Measurements from ENCODE around the gene CFAP251.
A peak's percentile ranks its signal among the peaks of the same experiment; 100 is the strongest.

CFAP251 gene

DNA sequence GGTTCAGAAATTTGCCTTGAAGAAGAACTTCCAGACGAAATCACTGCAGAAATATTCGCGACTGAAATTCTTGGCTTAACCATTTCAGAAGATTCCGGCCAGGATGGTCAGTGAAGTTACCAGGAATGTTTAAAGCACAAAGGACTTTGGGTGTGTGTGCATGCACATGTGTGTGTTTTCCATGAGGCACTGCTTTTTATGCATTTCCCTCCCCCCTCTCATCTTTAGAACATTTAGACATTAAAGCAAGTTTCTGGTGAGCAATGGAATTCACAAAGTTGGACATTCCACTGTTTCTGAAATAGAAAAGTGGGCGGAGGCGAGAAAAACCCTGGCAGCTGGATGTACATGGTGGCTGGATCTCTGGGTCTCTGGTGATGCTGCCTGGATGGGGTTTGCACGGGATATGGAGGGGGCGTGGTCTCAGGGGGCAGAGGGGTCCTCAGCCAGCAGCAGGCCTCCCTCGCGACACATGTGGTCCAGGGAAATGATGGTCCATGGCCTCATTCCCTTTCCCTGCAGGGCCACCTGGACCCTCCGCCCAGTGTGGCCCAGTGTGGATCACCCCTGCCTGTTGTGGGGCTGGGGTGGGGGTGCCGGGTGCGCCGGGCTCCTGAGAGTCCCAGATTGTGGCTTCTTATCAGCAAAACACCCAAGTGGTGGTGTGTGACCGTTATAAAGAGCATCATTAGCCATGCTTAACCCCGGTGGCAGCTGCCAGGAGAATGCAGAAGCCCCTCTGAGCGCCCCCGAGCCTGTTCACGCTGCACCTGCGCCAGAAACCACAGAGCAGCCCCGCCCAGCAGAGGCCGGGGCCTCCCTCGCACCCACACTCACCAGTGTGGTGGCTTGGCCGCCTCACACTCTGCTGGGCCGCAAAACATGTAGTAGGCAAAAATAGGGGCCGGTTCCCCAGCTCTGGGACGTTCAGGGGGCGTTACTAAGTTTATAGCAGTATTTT lies 85.5 kb downstream of the CFAP251 start:
- no peaks in the 10 kb centered on the region for H3K36me3 ChIP-seq (ENCODE audit: control insufficient read depth, insufficient read depth, low read length)
- no peak for DNase-seq
- H3K27me3 ChIP-seq (replicated peaks; ENCODE audit: control insufficient read depth, insufficient read depth, low read length, poor library complexity, severe bottlenecking), result no peaks in the 10 kb centered on the region
- H3K4me3 ChIP-seq (ENCODE audit: insufficient read depth, low read depth, low read length, poor library complexity, severe bottlenecking), result no peak overlapping the region
- H3K27ac ChIP-seq (ENCODE audit: insufficient read depth, low read length, poor library complexity, severe bottlenecking), result no peak overlapping the region
- no peaks in the 10 kb centered on the region for H3K9me3 ChIP-seq (ENCODE audit: control insufficient read depth, low read length)
- peaks cover 22% of the 10 kb centered on the region for H3K4me1 ChIP-seq (ENCODE audit: control insufficient read depth, insufficient read depth, low read length, poor library complexity, severe bottlenecking)

DNA sequence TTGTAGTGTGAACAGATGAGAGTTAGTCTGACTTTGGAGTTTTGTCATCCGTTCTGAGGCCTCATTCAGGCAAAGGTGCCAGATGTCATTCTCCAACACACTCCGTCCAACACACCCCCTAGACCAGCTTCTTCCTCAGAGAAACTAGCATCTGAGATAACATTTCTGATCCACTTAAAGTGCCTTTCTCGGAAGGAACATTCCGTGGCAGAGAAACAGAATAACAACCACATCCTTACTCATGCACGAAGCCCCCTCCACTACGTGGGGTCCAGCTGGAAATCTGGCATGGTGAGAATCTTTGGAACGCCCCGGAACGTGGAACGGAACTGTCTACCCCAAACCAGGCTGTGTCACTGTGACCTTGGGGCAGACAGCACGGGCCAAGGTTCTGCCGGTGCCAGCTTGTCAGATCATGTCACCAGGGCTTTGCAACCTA lies 86.3 kb downstream of the CFAP251 start:
- H3K4me3 ChIP-seq (ENCODE audit: insufficient read depth, low read depth, low read length, poor library complexity, severe bottlenecking), result no peak overlapping the region
- DNase-seq, result no peak
- H3K4me1 ChIP-seq (ENCODE audit: control insufficient read depth, insufficient read depth, low read length, poor library complexity, severe bottlenecking), result peaks cover 22% of the 10 kb centered on the region
- H3K27ac ChIP-seq (ENCODE audit: insufficient read depth, low read length, poor library complexity, severe bottlenecking), result no peak overlapping the region
- H3K36me3 ChIP-seq (ENCODE audit: control insufficient read depth, insufficient read depth, low read length), result no peaks in the 10 kb centered on the region
- H3K27me3 ChIP-seq (replicated peaks; ENCODE audit: control insufficient read depth, insufficient read depth, low read length, poor library complexity, severe bottlenecking), result no peaks in the 10 kb centered on the region
- H3K9me3 ChIP-seq (ENCODE audit: control insufficient read depth, low read length), result no peaks in the 10 kb centered on the region

DNA sequence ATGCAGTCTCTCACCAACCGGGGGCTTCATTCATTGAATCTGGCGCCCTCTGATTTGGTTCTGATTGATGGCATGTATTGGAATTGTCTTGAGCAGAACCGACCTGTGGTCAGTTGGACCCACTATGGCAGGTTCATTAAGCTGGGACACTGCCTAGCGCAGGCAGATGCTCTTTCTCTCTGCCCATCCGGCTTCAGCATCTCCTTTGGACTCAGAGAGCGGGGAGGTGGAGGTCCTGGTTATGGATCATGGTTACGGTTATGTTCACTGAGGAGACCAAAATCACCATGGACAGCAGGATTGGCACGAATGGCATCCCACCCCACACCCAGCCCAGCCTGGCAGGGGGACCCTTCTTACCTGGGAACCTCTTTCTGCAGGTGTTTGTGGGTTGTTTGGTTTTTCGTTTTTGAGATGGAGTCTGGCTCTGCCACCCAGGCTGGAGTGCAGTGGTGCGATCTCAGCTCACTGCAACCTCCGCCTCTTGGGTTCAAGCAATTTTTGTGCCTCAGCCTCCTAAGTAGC lies 86.9 kb downstream of the CFAP251 start:
- no peak for DNase-seq
- Histone ChIP-seq H3K4me1 (ENCODE audit: control insufficient read depth, insufficient read depth, low read length, poor library complexity, severe bottlenecking) (peaks cover 22% of the 10 kb centered on the region), H3K27me3 (replicated peaks; ENCODE audit: control insufficient read depth, insufficient read depth, low read length, poor library complexity, severe bottlenecking) (no peaks in the 10 kb centered on the region), H3K36me3 (ENCODE audit: control insufficient read depth, insufficient read depth, low read length) (no peaks in the 10 kb centered on the region), H3K4me3 (ENCODE audit: insufficient read depth, low read depth, low read length, poor library complexity, severe bottlenecking) (no peak overlapping the region), H3K9me3 (ENCODE audit: control insufficient read depth, low read length) (no peaks in the 10 kb centered on the region), H3K27ac (ENCODE audit: insufficient read depth, low read length, poor library complexity, severe bottlenecking) (no peak overlapping the region)

DNA sequence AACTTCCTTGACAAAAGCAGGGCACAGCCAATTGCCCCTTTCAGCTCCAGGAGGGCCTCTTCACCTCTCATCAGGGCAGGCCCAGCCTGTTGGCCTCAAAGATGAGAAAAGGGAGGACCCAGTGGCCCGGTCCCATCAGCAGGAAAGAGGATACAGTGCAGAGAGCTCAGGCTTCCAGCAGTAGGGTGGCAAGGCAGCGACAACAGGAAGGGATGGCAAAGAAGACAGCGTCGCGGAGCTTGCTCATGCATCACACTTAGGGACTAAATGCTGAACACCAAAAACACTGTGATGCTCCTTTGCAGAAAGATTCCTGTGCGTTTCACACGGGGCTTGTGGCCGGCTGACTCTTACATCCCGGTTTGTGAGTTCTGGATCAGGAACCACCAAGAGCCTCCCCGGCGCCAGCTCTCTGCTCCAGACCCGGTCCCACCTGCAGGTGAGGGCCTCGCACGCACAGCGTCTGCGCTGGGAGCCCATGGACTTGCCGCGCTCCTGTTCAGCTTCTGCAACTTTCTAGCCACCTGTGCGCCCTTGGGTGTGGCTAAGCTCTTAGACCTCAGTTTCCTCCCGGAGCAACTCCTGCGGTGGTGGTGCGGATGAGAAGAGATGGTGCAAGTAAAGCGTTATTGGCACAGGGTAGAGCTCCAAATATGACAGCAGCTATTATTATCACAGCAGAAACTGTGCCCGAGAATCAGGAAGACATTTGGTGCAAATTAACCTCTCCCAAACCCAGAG lies 88.0 kb downstream of the CFAP251 start:
- Histone ChIP-seq H3K27ac (ENCODE audit: insufficient read depth, low read length, poor library complexity, severe bottlenecking) (no peak overlapping the region), H3K4me3 (ENCODE audit: insufficient read depth, low read depth, low read length, poor library complexity, severe bottlenecking) (peak overlapping the region; percentile 16), H3K4me1 (ENCODE audit: control insufficient read depth, insufficient read depth, low read length, poor library complexity, severe bottlenecking) (peaks cover 22% of the 10 kb centered on the region), H3K36me3 (ENCODE audit: control insufficient read depth, insufficient read depth, low read length) (no peaks in the 10 kb centered on the region), H3K27me3 (replicated peaks; ENCODE audit: control insufficient read depth, insufficient read depth, low read length, poor library complexity, severe bottlenecking) (no peaks in the 10 kb centered on the region), H3K9me3 (ENCODE audit: control insufficient read depth, low read length) (no peaks in the 10 kb centered on the region)
- DNase-seq, result no peak

GRCh38 chr12:122009741-122010140 lies 91.3 kb downstream of the CFAP251 start:
- Histone ChIP-seq H3K9me3 (ENCODE audit: control insufficient read depth, low read length) (no peaks in the 10 kb centered on the region), H3K4me1 (ENCODE audit: control insufficient read depth, insufficient read depth, low read length, poor library complexity, severe bottlenecking) (peaks cover 13% of the 10 kb centered on the region), H3K27ac (ENCODE audit: insufficient read depth, low read length, poor library complexity, severe bottlenecking) (no peak overlapping the region), H3K27me3 (replicated peaks; ENCODE audit: control insufficient read depth, insufficient read depth, low read length, poor library complexity, severe bottlenecking) (no peaks in the 10 kb centered on the region), H3K4me3 (ENCODE audit: insufficient read depth, low read depth, low read length, poor library complexity, severe bottlenecking) (no peak overlapping the region), H3K36me3 (ENCODE audit: control insufficient read depth, insufficient read depth, low read length) (no peaks in the 10 kb centered on the region)
- no peak for DNase-seq

DNA sequence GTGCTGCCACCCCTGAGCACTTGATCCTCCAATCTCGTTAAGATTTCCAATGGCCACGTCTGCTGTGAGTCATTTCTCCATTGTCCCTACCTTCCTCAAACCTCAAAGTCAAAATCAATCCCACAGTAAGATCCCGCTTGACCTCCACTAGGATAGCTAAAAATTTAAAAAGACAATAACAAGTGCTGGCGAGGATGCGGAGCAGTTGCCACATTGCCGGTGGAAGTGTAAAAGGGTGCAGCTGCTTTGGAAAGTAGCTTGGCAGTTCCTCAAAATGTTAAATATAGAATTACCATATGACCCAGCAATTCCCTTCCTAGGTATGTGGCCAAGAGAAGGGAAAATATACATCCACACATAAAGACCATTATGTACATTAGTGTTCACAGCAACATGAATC lies 93.8 kb downstream of the CFAP251 start:
- no peaks in the 10 kb centered on the region for H3K27me3 ChIP-seq (replicated peaks; ENCODE audit: control insufficient read depth, insufficient read depth, low read length, poor library complexity, severe bottlenecking)
- no peaks in the 10 kb centered on the region for H3K9me3 ChIP-seq (ENCODE audit: control insufficient read depth, low read length)
- no peak overlapping the region for H3K4me3 ChIP-seq (ENCODE audit: insufficient read depth, low read depth, low read length, poor library complexity, severe bottlenecking)
- H3K36me3 ChIP-seq (ENCODE audit: control insufficient read depth, insufficient read depth, low read length), result no peaks in the 10 kb centered on the region
- H3K27ac ChIP-seq (ENCODE audit: insufficient read depth, low read length, poor library complexity, severe bottlenecking), result no peak overlapping the region
- DNase-seq, result no peak
- no peaks in the 10 kb centered on the region for H3K4me1 ChIP-seq (ENCODE audit: control insufficient read depth, insufficient read depth, low read length, poor library complexity, severe bottlenecking)

- H3K36me3 ChIP-seq (ENCODE audit: control insufficient read depth, insufficient read depth, low read length), result no peaks in the 10 kb centered on the region
Observed at GRCh38 chr12:122013136-122013535, 94.7 kb downstream of the CFAP251 start.

GRCh38 chr12:122013791-122014590 lies 95.6 kb downstream of the CFAP251 start:
- DNase-seq, result no peak
- no peaks in the 10 kb centered on the region for H3K36me3 ChIP-seq (ENCODE audit: control insufficient read depth, insufficient read depth, low read length)
- no peak overlapping the region for H3K4me3 ChIP-seq (ENCODE audit: insufficient read depth, low read depth, low read length, poor library complexity, severe bottlenecking)
- no peak overlapping the region for H3K27ac ChIP-seq (ENCODE audit: insufficient read depth, low read length, poor library complexity, severe bottlenecking)
- H3K27me3 ChIP-seq (replicated peaks; ENCODE audit: control insufficient read depth, insufficient read depth, low read length, poor library complexity, severe bottlenecking), result no peaks in the 10 kb centered on the region
- no peaks in the 10 kb centered on the region for H3K9me3 ChIP-seq (ENCODE audit: control insufficient read depth, low read length)
- H3K4me1 ChIP-seq (ENCODE audit: control insufficient read depth, insufficient read depth, low read length, poor library complexity, severe bottlenecking), result no peaks in the 10 kb centered on the region

More at GRCh38 chr12:122013136-122013535, 94.7 kb downstream of the CFAP251 start:
- Histone ChIP-seq H3K9me3 (ENCODE audit: control insufficient read depth, low read length) (no peaks in the 10 kb centered on the region), H3K4me1 (ENCODE audit: control insufficient read depth, insufficient read depth, low read length, poor library complexity, severe bottlenecking) (no peaks in the 10 kb centered on the region), H3K4me3 (ENCODE audit: insufficient read depth, low read depth, low read length, poor library complexity, severe bottlenecking) (no peak overlapping the region), H3K27ac (ENCODE audit: insufficient read depth, low read length, poor library complexity, severe bottlenecking) (no peak overlapping the region), H3K27me3 (replicated peaks; ENCODE audit: control insufficient read depth, insufficient read depth, low read length, poor library complexity, severe bottlenecking) (no peaks in the 10 kb centered on the region)
- no peak for DNase-seq

DNA sequence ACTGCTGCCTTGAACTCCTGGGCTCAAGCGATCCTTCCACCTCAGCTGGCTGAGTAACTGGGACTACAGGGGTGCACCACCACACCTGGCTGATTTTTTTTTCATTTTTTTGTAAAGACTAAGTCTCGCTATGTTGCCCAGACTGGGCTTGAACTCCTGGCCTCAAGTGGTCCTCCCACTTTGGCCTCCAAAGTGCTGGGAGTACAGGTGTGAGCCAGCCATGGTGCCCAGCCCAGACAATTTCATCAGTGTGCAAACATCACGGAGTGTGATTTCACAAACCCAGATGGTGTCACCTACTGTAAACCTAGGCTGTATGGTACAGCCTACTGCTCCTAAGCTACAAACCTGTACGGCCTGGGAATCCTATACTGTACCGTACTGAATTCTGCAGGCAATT lies 96.4 kb downstream of the CFAP251 start:
- no peak for DNase-seq
- H3K36me3 ChIP-seq (ENCODE audit: control insufficient read depth, insufficient read depth, low read length), result no peaks in the 10 kb centered on the region
- H3K4me1 ChIP-seq (ENCODE audit: control insufficient read depth, insufficient read depth, low read length, poor library complexity, severe bottlenecking), result no peaks in the 10 kb centered on the region
- no peak overlapping the region for H3K4me3 ChIP-seq (ENCODE audit: insufficient read depth, low read depth, low read length, poor library complexity, severe bottlenecking)
- H3K27me3 ChIP-seq (replicated peaks; ENCODE audit: control insufficient read depth, insufficient read depth, low read length, poor library complexity, severe bottlenecking), result no peaks in the 10 kb centered on the region
- H3K9me3 ChIP-seq (ENCODE audit: control insufficient read depth, low read length), result no peaks in the 10 kb centered on the region
- no peak overlapping the region for H3K27ac ChIP-seq (ENCODE audit: insufficient read depth, low read length, poor library complexity, severe bottlenecking)
